IMR-90 (cell line): ENCODE measurements around the gene SSH2. TPM values are rescaled to one million over a fixed set of nuclear protein-coding genes. Genes with fewer than 3 reads are reported as not detected.

Experiments
- ATAC-seq: fragments of 200-7000 bp; cut with Tn5 transposase; 2 replicates; pipeline ENCODE4 v1.9.1; 2020; ENCODE audit warnings: low read depth, mild to moderate bottlenecking, moderate library complexity
- BruUV-seq: library from RNA; stranded (reverse); fragments of 400-500 nt; replicated peaks from 2 replicates; lab custom pipeline; 2021; lab: Mats Ljungman, UMichigan
- CTCF ChIA-PET: fragments of 300-600 bp; formaldehyde crosslinking; extraction: SDS; loops from one replicate; lab custom pipeline; 2021; ENCODE audit warnings: antibody characterized with exemption; lab: Yijun Ruan, JAX
- POLR2A ChIA-PET: fragments of 300-600 bp; sonication (Branson Sonifier 250); formaldehyde crosslinking; loops from one replicate; lab custom pipeline; 2022; ENCODE audit warnings: antibody characterized with exemption; ENCODE audit not compliant: unreplicated experiment; lab: Charles Lee
- DNase-seq: peaks from one replicate; pipeline ENCODE4 v3.0.0; 2013
- H2AFZ ChIP-seq: replicated peaks from 2 replicates; pipeline ENCODE3; 2013; ENCODE audit warnings: low read length, mild to moderate bottlenecking; ENCODE audit not compliant: poor library complexity
- H2AK5ac ChIP-seq: 2 replicates; pipeline ENCODE4 v1.6.1; 2013; ENCODE audit warnings: low read depth, low read length, inconsistent platforms
- H2AK9ac ChIP-seq: replicated peaks from 2 replicates; pipeline ENCODE3; 2013; ENCODE audit warnings: mild to moderate bottlenecking, low read depth, low read length, moderate library complexity; ENCODE audit not compliant: poor library complexity
- H2BK120ac ChIP-seq: 2 replicates; pipeline ENCODE4 v1.6.1; 2013; ENCODE audit warnings: low read depth, low read length, inconsistent platforms
- H2BK15ac ChIP-seq: 3 replicates; pipeline ENCODE4 v1.6.1; 2013; ENCODE audit warnings: low read depth, low read length, inconsistent platforms
- H2BK20ac ChIP-seq: 2 replicates; pipeline ENCODE4 v1.6.1; 2013; ENCODE audit warnings: low read depth, mild to moderate bottlenecking, inconsistent platforms, low read length, moderate library complexity
- H2BK5ac ChIP-seq: 2 replicates; pipeline ENCODE4 v1.6.1; 2013; ENCODE audit warnings: mild to moderate bottlenecking, low read depth, low read length, inconsistent platforms; ENCODE audit not compliant: poor library complexity, severe bottlenecking
- H3K14ac ChIP-seq: replicated peaks from 2 replicates; pipeline ENCODE4 v1.6.1; 2013; ENCODE audit warnings: low read depth, low read length, inconsistent platforms
- H3K18ac ChIP-seq: 2 replicates; pipeline ENCODE4 v1.6.1; 2013; ENCODE audit warnings: low read depth, low read length, control low read depth
- H3K23ac ChIP-seq: 2 replicates; pipeline ENCODE4 v1.6.1; 2013; ENCODE audit warnings: low read depth, low read length, inconsistent platforms
- H3K27ac ChIP-seq: 2 replicates; pipeline ENCODE4 v1.5.1; 2013; ENCODE audit warnings: mild to moderate bottlenecking, control low read depth, low read length; ENCODE audit not compliant: insufficient read depth
- H3K27me3 ChIP-seq: 2 replicates; pipeline ENCODE4 v1.6.1; 2013; ENCODE audit warnings: low read length; ENCODE audit not compliant: control insufficient read depth, insufficient read depth
- H3K36me3 ChIP-seq: 2 replicates; pipeline ENCODE4 v1.6.1; 2013; ENCODE audit warnings: low read length, mixed read lengths; ENCODE audit not compliant: control insufficient read depth, insufficient read depth
- H3K4ac ChIP-seq: 2 replicates; pipeline ENCODE4 v1.6.1; 2013; ENCODE audit warnings: low read depth, low read length, inconsistent platforms
- H3K4me1 ChIP-seq: 2 replicates; pipeline ENCODE4 v1.6.1; 2013; ENCODE audit warnings: low read length, mixed read lengths; ENCODE audit not compliant: control insufficient read depth, insufficient read depth
- H3K4me2 ChIP-seq: 2 replicates; pipeline ENCODE4 v1.6.1; 2013; ENCODE audit warnings: low read depth, mild to moderate bottlenecking, control low read depth, low read length, moderate library complexity
- H3K4me3 ChIP-seq: 2 replicates; pipeline ENCODE4 v1.5.1; 2013; ENCODE audit warnings: low read depth, mild to moderate bottlenecking, control low read depth, low read length, moderate library complexity; ENCODE audit not compliant: insufficient read depth
- H3K56ac ChIP-seq: 2 replicates; pipeline ENCODE4 v1.6.1; 2013; ENCODE audit warnings: low read length, inconsistent platforms; ENCODE audit not compliant: insufficient read depth; ENCODE audit errors: extremely low read depth
- H3K79me1 ChIP-seq, 2 experiments: 2 replicates each; pipeline ENCODE4 v1.6.1; 2013; ENCODE audit warnings: low read length in 2 of 2, inconsistent platforms in 1 of 2, low read depth in 1 of 2
- H3K9ac ChIP-seq: 2 replicates; pipeline ENCODE4 v1.6.1; 2013; ENCODE audit warnings: low read depth, low read length, control low read depth
- H3K9me1 ChIP-seq: 2 replicates; pipeline ENCODE4 v1.6.1; 2013; ENCODE audit warnings: low read length, inconsistent platforms; ENCODE audit not compliant: insufficient read depth
- H3K9me3 ChIP-seq: 2 replicates; pipeline ENCODE4 v1.6.1; 2013; ENCODE audit warnings: low read length; ENCODE audit not compliant: control insufficient read depth, insufficient read depth
- H4K20me1 ChIP-seq: 2 replicates; pipeline ENCODE4 v1.6.1; 2013; ENCODE audit warnings: low read length, inconsistent platforms; ENCODE audit not compliant: insufficient read depth
- H4K5ac ChIP-seq: 2 replicates; pipeline ENCODE4 v1.6.1; 2013; ENCODE audit warnings: mild to moderate bottlenecking, low read depth, low read length, control low read depth
- H4K8ac ChIP-seq, 2 experiments: 2 replicates each; pipeline ENCODE4 v1.6.1; 2013; ENCODE audit warnings: low read depth in 2 of 2, low read length in 2 of 2, control low read depth in 1 of 2, inconsistent platforms in 1 of 2
- H4K91ac ChIP-seq: 2 replicates; pipeline ENCODE4 v1.6.1; 2013; ENCODE audit warnings: low read depth, low read length, inconsistent platforms; ENCODE audit not compliant: insufficient read depth
- BHLHE40 ChIP-seq: fragments of 150-350 bp; IDR thresholded peaks from 2 replicates; pipeline ENCODE4 v1.6.1; 2016; ENCODE audit warnings: mild to moderate bottlenecking, low read depth, low read length
- CEBPB ChIP-seq: IDR thresholded peaks from 2 replicates; pipeline ENCODE4 v1.6.1; 2012; ENCODE audit warnings: low read depth, low read length, improper control_type of control experiment
- CHD1 ChIP-seq: IDR thresholded peaks from 2 replicates; pipeline ENCODE4 v1.6.1; 2012; ENCODE audit warnings: low read depth, low read length, improper control_type of control experiment
- ELK1 ChIP-seq: fragments of 150-350 bp; IDR thresholded peaks from 2 replicates; pipeline ENCODE4 v1.6.1; 2016; ENCODE audit warnings: low read depth, mild to moderate bottlenecking, low read length, moderate library complexity, borderline replicate concordance
- FOS ChIP-seq: fragments of 150-350 bp; IDR thresholded peaks from 2 replicates; pipeline ENCODE4 v1.6.1; 2016; ENCODE audit warnings: low read depth, low read length
- MAFK ChIP-seq: IDR thresholded peaks from 2 replicates; pipeline ENCODE4 v1.6.1; 2012; ENCODE audit warnings: low read depth, low read length, improper control_type of control experiment
- MAZ ChIP-seq: IDR thresholded peaks from 2 replicates; pipeline ENCODE4 v1.6.1; 2012; ENCODE audit warnings: low read depth, mild to moderate bottlenecking, low read length, improper control_type of control experiment, moderate library complexity, borderline replicate concordance
- MXI1 ChIP-seq: IDR thresholded peaks from 2 replicates; pipeline ENCODE4 v1.6.1; 2012; ENCODE audit warnings: low read depth, mild to moderate bottlenecking, low read length, moderate library complexity, borderline replicate concordance
- NFE2L2 ChIP-seq: fragments of 150-350 bp; IDR thresholded peaks from 2 replicates; pipeline ENCODE4 v1.6.1; 2016; ENCODE audit warnings: low read depth, mild to moderate bottlenecking, low read length
- POLR2A ChIP-seq: IDR thresholded peaks from 2 replicates; pipeline ENCODE4 v1.6.1; 2012; ENCODE audit warnings: mild to moderate bottlenecking, low read depth, low read length
- RAD21 ChIP-seq: IDR thresholded peaks from 2 replicates; pipeline ENCODE4 v1.6.1; 2012; ENCODE audit warnings: low read length, improper control_type of control experiment
- RCOR1 ChIP-seq: IDR thresholded peaks from 2 replicates; pipeline ENCODE4 v1.6.1; 2012; ENCODE audit warnings: mild to moderate bottlenecking, low read length, improper control_type of control experiment; ENCODE audit not compliant: insufficient replicate concordance
- RFX5 ChIP-seq: IDR thresholded peaks from 2 replicates; pipeline ENCODE4 v1.8.0; 2012; ENCODE audit warnings: low read depth, mild to moderate bottlenecking, low read length, moderate library complexity
- SMC3 ChIP-seq: fragments of 150-350 bp; IDR thresholded peaks from 2 replicates; pipeline ENCODE4 v1.6.1; 2016; ENCODE audit warnings: low read depth, mild to moderate bottlenecking, antibody characterized with exemption, low read length, moderate library complexity
- WGBS, 2 experiments: methylation state at CpG; one replicate each; pipeline versions ENCODE4 v1.1.5 to v1.1.7; 2013; ENCODE audit warnings: missing lambda C conversion rate in 2 of 2; ENCODE audit not compliant: insufficient read length in 1 of 2; ENCODE audit errors: extremely low coverage in 2 of 2; 5-methylcytosine and 5-hydroxymethylcytosine counted together
- dilution Hi-C: fragments of 300-500 bp; cut with HindIII; formaldehyde crosslinking; loops from one replicate; pipeline ENCODE4 v1.14.3; 2018; ENCODE audit warnings: low sequenced_read_pairs; ENCODE audit not compliant: unreplicated experiment
- in situ Hi-C: fragments of 300-500 bp; cut with MboI; formaldehyde crosslinking; loops from 3 replicates; pipeline ENCODE4 v1.14.3; 2019; ENCODE audit warnings: low sequenced_read_pairs, inconsistent platforms, mixed read lengths
- intact Hi-C: fragments of 100-400 bp; cut with micrococcal nuclease; formaldehyde crosslinking; loops from 2 replicates; pipeline ENCODE4 v1.10.0; 2022
- polyA plus RNA-seq, 3 experiments: library from polyadenylated mRNA; depleted of rRNA; stranded (reverse); fragments of >200 nt; gene quantifications; 2 replicates each; pipeline ENCODE4 v1.2.3, GENCODE V29; 2012; ENCODE audit warnings: low replicate concordance in 1 of 3
- total RNA-seq: library from RNA; depleted of rRNA; stranded (reverse); fragments of >200 nt; gene quantifications from 2 replicates; pipeline ENCODE4 v1.2.3, GENCODE V29; 2012
- TF ChIP-seq, protein P1 (sequence below): conservative IDR thresholded peaks from 2 replicates; pipeline ENCODE4 v1.5.1; 2012; ENCODE audit warnings: mild to moderate bottlenecking, low read depth, low read length, improper control_type of control experiment
- TF ChIP-seq, protein P2 (sequence below): fragments of 150-350 bp; IDR thresholded peaks from 2 replicates; pipeline ENCODE4 v1.6.1; 2017; ENCODE audit warnings: mild to moderate bottlenecking, antibody characterized with exemption, low read length, low read depth

The SSH2 gene
- total and polyA plus RNA-seq, 2 of the 4 experiments (the other 2 are of a cell fraction) = 9.3 TPM

- dilution Hi-C loops = no loop called here
- POLR2A ChIA-PET = no interaction called here
These were observed 103.8 kb downstream of the SSH2 start for GRCh38 chr17:29826114-29826692.

More at GRCh38 chr17:29826114-29826692, 103.8 kb downstream of the SSH2 start:
- H2BK15ac ChIP-seq = no peak overlapping the region
- no peak for ATAC-seq
- no peak overlapping the region for H3K23ac ChIP-seq
- no CpG with 5 or more reads among the region's 2 CpGs for WGBS, 2 experiments
- no peak overlapping the region for H3K4ac ChIP-seq
- H4K8ac ChIP-seq = no peak overlapping the region
- H3K27ac ChIP-seq = no peak overlapping the region
- no peaks in the 10 kb centered on the region for H3K4me1 ChIP-seq
- peaks cover 2 to 8% of the 10 kb centered on the region in 2 experiments; a peak in 3 of 4 replicates for H3K79me1 ChIP-seq
- H3K4me3 ChIP-seq = no peak overlapping the region
- no peak overlapping the region for H2AK9ac ChIP-seq
- H3K36me3 ChIP-seq = no peaks in the 10 kb centered on the region
- CTCF ChIA-PET = no interaction called here
- no peak overlapping the region for H2BK20ac ChIP-seq
- in situ Hi-C loops (no loop called here), intact Hi-C loops (loop anchor here (5.0 kb wide), 1 partner anchor 41 kb away; no protein-coding TSS in a partner anchor)
- no peak overlapping the region for H2AK5ac ChIP-seq
- no peak overlapping the region for H3K18ac ChIP-seq
- H4K5ac ChIP-seq = no peak overlapping the region
- H3K9me1 ChIP-seq = no peaks in the 10 kb centered on the region; the same call in 1 of the 2 replicates
- H3K14ac ChIP-seq = no peak overlapping the region
- no peak overlapping the region for H2AFZ ChIP-seq
- no peak overlapping the region for H3K4me2 ChIP-seq
- H3K27me3 ChIP-seq = no peaks in the 10 kb centered on the region
- H4K20me1 ChIP-seq = no peaks in the 10 kb centered on the region
- H3K9ac ChIP-seq = no peak overlapping the region
- no peak overlapping the region for H3K56ac ChIP-seq
- H2BK120ac ChIP-seq = no peak overlapping the region
- TF ChIP-seq ELK1 (no peak), RFX5 (no peak), RCOR1 (no peak), MAZ (no peak), BHLHE40 (no peak), FOS (no peak), CEBPB (no peak), SMC3 (no peak), RAD21 (no peak), NFE2L2 (no peak), CHD1 (no peak), MAFK (no peak), MXI1 (no peak), POLR2A (no peak)
- TF ChIP-seq, protein P1, sequence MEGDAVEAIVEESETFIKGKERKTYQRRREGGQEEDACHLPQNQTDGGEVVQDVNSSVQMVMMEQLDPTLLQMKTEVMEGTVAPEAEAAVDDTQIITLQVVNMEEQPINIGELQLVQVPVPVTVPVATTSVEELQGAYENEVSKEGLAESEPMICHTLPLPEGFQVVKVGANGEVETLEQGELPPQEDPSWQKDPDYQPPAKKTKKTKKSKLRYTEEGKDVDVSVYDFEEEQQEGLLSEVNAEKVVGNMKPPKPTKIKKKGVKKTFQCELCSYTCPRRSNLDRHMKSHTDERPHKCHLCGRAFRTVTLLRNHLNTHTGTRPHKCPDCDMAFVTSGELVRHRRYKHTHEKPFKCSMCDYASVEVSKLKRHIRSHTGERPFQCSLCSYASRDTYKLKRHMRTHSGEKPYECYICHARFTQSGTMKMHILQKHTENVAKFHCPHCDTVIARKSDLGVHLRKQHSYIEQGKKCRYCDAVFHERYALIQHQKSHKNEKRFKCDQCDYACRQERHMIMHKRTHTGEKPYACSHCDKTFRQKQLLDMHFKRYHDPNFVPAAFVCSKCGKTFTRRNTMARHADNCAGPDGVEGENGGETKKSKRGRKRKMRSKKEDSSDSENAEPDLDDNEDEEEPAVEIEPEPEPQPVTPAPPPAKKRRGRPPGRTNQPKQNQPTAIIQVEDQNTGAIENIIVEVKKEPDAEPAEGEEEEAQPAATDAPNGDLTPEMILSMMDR = no peak
- TF ChIP-seq, protein P2, sequence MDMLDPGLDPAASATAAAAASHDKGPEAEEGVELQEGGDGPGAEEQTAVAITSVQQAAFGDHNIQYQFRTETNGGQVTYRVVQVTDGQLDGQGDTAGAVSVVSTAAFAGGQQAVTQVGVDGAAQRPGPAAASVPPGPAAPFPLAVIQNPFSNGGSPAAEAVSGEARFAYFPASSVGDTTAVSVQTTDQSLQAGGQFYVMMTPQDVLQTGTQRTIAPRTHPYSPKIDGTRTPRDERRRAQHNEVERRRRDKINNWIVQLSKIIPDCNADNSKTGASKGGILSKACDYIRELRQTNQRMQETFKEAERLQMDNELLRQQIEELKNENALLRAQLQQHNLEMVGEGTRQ = no peak
- DNase-seq = no peak
- BruUV-seq = no TSS peak
- no peaks in the 10 kb centered on the region for H3K9me3 ChIP-seq
- H2BK5ac ChIP-seq = no peak overlapping the region
- no peak overlapping the region for H4K91ac ChIP-seq
